ENCODE data around the gene DZIP3.

Gene DZIP3

DNA sequence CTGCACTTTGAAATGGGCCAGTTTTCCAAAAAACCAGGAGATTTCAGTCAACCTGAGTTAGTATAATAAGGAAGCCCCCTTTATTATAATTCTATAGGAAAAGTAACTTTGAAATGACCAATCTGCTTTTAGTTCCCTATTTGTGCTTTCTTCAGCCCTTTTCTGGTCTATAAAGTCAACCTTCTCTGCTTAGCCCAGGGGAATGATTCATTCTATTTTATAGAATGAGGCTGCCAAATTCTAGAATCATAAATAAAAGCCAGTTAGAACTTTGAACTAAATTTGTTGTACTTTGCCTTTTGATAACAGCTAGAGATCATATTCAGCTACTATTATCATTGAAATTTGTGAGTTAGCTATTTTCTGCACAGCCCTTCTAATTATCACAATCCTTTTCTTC lies 25.0 kb upstream of the DZIP3 start:
- no peak for ATAC-seq (replicated peaks; ENCODE audit: extremely low read depth, poor library complexity, severe bottlenecking)
- DNase-seq (ENCODE audit: low spot score in 2 of 2) = no peak
- no peaks in the 10 kb centered on the region for H3K4me1 Mint-ChIP-seq
- H3K4me3 Mint-ChIP-seq = no peak overlapping the region
- H3K36me3 Mint-ChIP-seq (ENCODE audit: insufficient read depth) = peaks cover 4% of the 10 kb centered on the region
- H3K27me3 Mint-ChIP-seq = no peaks in the 10 kb centered on the region
- no peaks in the 10 kb centered on the region for H3K9me3 Mint-ChIP-seq
- H3K27ac Mint-ChIP-seq (ENCODE audit: low read depth) = no peak overlapping the region

DNA sequence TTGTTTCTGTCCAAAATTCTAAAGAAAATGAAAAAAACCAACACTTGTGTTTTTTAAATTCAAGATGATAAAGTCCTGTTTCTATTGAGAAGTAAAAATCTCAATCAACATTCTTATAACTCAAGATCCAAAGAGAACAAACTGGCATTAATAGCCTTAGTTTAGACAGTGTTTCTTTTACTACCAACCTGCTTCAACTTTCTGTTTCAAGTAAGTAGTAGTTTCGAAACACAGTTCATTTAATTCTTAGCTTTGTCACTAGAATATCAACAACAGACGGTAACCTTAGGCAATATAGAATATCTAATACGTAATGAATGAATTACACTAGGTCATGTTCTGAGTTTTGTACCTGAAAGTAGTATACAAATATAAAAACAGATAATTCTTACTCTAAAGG lies 24.0 kb upstream of the DZIP3 start:
- Mint-ChIP-seq H3K9me3 (no peaks in the 10 kb centered on the region), H3K4me3 (no peak overlapping the region), H3K27ac (ENCODE audit: low read depth) (no peak overlapping the region), H3K27me3 (no peaks in the 10 kb centered on the region), H3K4me1 (no peaks in the 10 kb centered on the region), H3K36me3 (ENCODE audit: insufficient read depth) (peaks cover 4% of the 10 kb centered on the region)
- DNase-seq (ENCODE audit: low spot score in 2 of 2) (no peak), ATAC-seq (replicated peaks; ENCODE audit: extremely low read depth, poor library complexity, severe bottlenecking) (no peak)

DNA sequence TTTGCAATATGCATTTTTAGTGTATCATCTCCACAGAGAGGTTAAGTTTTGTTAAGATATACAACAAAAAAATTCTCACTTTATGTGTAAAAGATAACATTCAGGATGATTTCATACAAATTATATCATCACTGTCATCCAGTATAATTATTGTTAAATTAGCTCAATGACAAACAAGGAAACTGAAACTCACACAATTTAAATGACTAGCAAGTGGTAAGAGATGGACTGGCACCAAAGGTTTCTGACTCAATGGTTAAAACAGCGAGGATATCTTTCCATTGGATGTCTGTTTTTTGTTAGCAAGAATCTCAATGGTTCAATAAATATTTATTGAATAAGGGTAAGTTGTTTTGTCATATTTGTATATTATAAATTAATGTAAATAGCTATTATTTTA lies 22.9 kb upstream of the DZIP3 start:
- ATAC-seq (replicated peaks; ENCODE audit: extremely low read depth, poor library complexity, severe bottlenecking) = no peak
- H3K27me3 Mint-ChIP-seq = no peaks in the 10 kb centered on the region
- H3K27ac Mint-ChIP-seq (ENCODE audit: low read depth) = no peak overlapping the region
- no peaks in the 10 kb centered on the region for H3K9me3 Mint-ChIP-seq
- peaks cover 4% of the 10 kb centered on the region for H3K36me3 Mint-ChIP-seq (ENCODE audit: insufficient read depth)
- H3K4me1 Mint-ChIP-seq = no peaks in the 10 kb centered on the region
- no peak for DNase-seq (ENCODE audit: low spot score in 2 of 2)
- no peak overlapping the region for H3K4me3 Mint-ChIP-seq

DNA sequence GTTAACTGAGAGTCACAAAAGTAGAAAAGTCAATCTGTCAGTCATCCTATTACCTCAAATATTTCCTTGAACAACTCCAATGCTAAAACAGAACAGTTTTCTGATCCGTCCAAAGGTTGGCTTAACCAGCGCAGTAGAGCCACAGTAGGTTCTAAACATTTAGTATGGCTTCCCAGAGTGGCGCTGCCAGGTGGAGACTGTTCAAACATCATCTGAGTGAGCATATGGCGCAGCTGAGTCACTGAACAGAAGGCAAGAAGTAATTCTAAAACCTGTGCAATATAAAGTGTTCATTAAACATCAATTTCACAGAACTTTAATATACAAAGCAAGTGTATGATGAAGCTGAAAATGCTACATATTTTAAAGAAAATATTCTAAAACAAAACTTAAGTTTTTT lies 20.2 kb upstream of the DZIP3 start:
- Mint-ChIP-seq H3K4me3 (no peak overlapping the region), H3K27me3 (no peaks in the 10 kb centered on the region), H3K9me3 (no peaks in the 10 kb centered on the region), H3K36me3 (ENCODE audit: insufficient read depth) (peaks cover 1% of the 10 kb centered on the region), H3K4me1 (no peaks in the 10 kb centered on the region), H3K27ac (ENCODE audit: low read depth) (no peak overlapping the region)
- ATAC-seq (replicated peaks; ENCODE audit: extremely low read depth, poor library complexity, severe bottlenecking) (no peak), DNase-seq (ENCODE audit: low spot score in 2 of 2) (no peak)

DNA sequence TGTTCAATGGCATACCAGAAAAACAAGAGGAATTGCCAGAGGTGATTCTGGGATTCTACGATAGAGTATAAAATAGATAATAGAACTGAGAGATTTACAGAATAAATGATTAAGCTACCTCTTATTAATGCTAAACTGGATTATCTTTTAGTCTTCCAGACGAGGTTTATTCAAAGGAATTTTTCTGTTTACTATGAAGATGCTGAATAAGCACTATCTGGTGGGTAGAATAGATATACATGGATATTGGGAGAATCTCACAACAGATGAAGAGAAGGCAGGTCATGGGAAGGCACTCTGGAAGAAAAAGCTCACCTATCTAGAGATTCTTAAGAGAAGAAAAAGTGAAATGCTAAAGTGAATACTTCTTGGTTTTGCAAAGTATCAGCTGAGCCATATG lies 11.5 kb upstream of the DZIP3 start:
- H3K4me1 Mint-ChIP-seq = no peaks in the 10 kb centered on the region
- no peaks in the 10 kb centered on the region for H3K27me3 Mint-ChIP-seq
- no peak overlapping the region for H3K4me3 Mint-ChIP-seq
- DNase-seq (ENCODE audit: low spot score in 2 of 2) (no peak), ATAC-seq (replicated peaks; ENCODE audit: extremely low read depth, poor library complexity, severe bottlenecking) (no peak)
- no peak overlapping the region for H3K27ac Mint-ChIP-seq (ENCODE audit: low read depth)
- peaks cover 6% of the 10 kb centered on the region for H3K36me3 Mint-ChIP-seq (ENCODE audit: insufficient read depth)
- H3K9me3 Mint-ChIP-seq = no peaks in the 10 kb centered on the region

DNA sequence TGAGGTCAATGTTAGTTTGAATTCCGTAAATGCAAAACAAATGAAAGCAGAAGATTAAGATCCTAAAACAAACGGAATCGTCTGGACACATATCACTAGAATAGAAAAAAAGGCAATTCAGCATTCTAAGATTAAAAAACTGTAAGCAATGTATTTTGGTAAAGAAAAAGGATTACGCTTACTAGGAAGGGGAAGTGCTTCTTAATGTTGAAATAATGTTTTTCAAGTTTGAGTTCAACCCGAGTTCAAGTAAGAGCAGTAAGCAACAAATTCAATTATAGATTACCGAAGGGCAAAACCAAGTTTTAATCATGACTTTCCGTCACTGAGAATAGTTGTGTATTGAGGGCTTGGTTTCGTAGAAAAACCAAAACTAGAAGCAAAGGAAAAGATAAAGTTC lies 921 bp upstream of the DZIP3 start:
- Mint-ChIP-seq H3K27me3 (no peaks in the 10 kb centered on the region), H3K4me3 (peak overlapping the region; percentile 93), H3K9me3 (no peaks in the 10 kb centered on the region), H3K36me3 (ENCODE audit: insufficient read depth) (peaks cover 14% of the 10 kb centered on the region), H3K4me1 (peaks cover 37% of the 10 kb centered on the region), H3K27ac (ENCODE audit: low read depth) (peak overlapping the region; percentile 98)
- ATAC-seq (replicated peaks; ENCODE audit: extremely low read depth, poor library complexity, severe bottlenecking) = no peak
- no peak for DNase-seq (ENCODE audit: low spot score in 2 of 2)

DNA sequence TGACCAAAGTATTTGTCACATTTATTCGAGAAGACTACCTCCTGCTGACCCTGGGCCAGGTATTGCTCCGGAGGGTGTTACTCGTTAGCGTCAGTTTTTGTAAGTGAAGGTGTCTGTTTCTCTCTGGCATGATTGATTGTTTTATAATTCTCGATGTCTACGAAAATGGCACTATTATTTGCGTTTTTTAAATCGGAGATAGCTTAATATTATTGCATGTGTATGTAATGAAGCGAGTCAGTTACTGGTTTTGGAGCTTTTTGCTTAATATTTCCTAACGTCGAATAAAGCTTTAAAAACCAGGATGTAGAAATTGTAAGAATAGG lies 439 bp downstream of the DZIP3 start:
- Mint-ChIP-seq H3K9me3 (no peaks in the 10 kb centered on the region), H3K4me3 (peak overlapping the region; percentile 93), H3K36me3 (ENCODE audit: insufficient read depth) (peaks cover 14% of the 10 kb centered on the region), H3K4me1 (peaks cover 37% of the 10 kb centered on the region), H3K27ac (ENCODE audit: low read depth) (peak overlapping the region; percentile 98), H3K27me3 (no peaks in the 10 kb centered on the region)
- ATAC-seq (replicated peaks; ENCODE audit: extremely low read depth, poor library complexity, severe bottlenecking) = no peak
- no peak for DNase-seq (ENCODE audit: low spot score in 2 of 2)

DNA sequence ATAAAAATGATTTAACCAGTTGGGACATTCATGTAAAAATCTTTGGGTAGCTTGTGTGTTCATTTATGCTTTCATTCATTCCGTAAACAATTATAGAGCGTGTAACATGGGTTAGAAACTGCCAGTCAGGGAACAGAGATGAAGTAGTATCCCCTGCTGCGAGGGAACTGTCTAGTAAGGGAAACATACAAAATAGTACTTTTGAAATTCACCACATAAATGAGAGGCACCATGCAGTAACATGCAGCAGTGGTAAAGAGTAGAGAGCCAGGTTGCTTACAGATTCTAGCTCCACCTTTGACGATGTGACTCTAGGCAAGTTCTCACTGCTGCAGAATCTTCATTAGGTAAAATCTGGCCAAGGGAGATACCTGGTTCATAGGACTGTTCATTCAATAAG lies 938 bp downstream of the DZIP3 start:
- H3K4me1 Mint-ChIP-seq = peaks cover 37% of the 10 kb centered on the region
- H3K4me3 Mint-ChIP-seq = peak overlapping the region; percentile 93
- H3K27ac Mint-ChIP-seq (ENCODE audit: low read depth) = peak overlapping the region; percentile 98
- ATAC-seq (replicated peaks; ENCODE audit: extremely low read depth, poor library complexity, severe bottlenecking) (no peak), DNase-seq (ENCODE audit: low spot score in 2 of 2) (no peak)
- no peaks in the 10 kb centered on the region for H3K9me3 Mint-ChIP-seq
- no peaks in the 10 kb centered on the region for H3K27me3 Mint-ChIP-seq
- H3K36me3 Mint-ChIP-seq (ENCODE audit: insufficient read depth) = peaks cover 14% of the 10 kb centered on the region

DNA sequence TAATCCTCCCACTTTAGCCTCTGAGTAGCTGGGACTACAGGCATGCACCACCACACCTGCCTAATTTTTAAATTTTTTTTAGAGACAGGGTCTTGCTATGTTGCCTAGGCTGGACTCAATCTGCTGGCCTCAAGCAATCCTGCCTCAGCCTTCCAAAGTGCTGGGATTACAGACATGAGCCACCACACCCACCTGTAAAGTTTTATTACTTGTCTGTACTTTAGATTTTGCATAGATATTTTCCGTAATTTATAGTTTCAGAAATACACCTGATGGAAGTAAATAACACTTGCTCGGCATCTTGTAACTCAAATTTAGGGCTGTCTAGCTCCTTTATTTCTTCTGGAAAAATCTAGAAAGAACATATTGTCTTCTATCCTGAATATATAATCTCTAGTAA lies 5.8 kb downstream of the DZIP3 start:
- DNase-seq (ENCODE audit: low spot score in 2 of 2) (no peak), ATAC-seq (replicated peaks; ENCODE audit: extremely low read depth, poor library complexity, severe bottlenecking) (no peak)
- Mint-ChIP-seq H3K27ac (ENCODE audit: low read depth) (peak overlapping the region; percentile 5), H3K36me3 (ENCODE audit: insufficient read depth) (peaks cover 2% of the 10 kb centered on the region), H3K27me3 (no peaks in the 10 kb centered on the region), H3K4me1 (peaks cover 20% of the 10 kb centered on the region), H3K4me3 (no peak overlapping the region), H3K9me3 (no peaks in the 10 kb centered on the region)

DNA sequence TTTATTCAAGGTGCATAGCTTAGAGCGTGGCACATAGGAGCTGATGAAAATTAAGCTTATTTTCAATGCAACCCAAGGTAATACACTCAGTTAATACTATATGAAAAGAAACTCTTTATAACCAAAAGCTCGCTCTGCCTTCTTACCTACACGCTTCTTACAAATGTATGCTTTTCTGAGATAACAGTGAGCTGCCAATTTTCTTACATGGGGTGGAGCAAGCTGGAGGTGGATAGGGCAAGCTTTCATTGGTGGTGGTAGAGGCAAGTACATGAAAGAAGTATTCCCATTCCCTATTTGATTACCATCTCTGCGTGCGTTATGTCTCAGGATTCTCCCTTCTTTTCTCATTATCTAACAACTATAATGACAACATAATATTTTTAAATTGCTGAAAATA lies 8.9 kb downstream of the DZIP3 start:
- Mint-ChIP-seq H3K36me3 (ENCODE audit: insufficient read depth) (peaks cover 1% of the 10 kb centered on the region), H3K4me1 (peaks cover 28% of the 10 kb centered on the region), H3K27ac (ENCODE audit: low read depth) (no peak overlapping the region), H3K27me3 (no peaks in the 10 kb centered on the region), H3K4me3 (no peak overlapping the region), H3K9me3 (no peaks in the 10 kb centered on the region)
- ATAC-seq (replicated peaks; ENCODE audit: extremely low read depth, poor library complexity, severe bottlenecking) (no peak), DNase-seq (ENCODE audit: low spot score in 2 of 2) (no peak)

DNA sequence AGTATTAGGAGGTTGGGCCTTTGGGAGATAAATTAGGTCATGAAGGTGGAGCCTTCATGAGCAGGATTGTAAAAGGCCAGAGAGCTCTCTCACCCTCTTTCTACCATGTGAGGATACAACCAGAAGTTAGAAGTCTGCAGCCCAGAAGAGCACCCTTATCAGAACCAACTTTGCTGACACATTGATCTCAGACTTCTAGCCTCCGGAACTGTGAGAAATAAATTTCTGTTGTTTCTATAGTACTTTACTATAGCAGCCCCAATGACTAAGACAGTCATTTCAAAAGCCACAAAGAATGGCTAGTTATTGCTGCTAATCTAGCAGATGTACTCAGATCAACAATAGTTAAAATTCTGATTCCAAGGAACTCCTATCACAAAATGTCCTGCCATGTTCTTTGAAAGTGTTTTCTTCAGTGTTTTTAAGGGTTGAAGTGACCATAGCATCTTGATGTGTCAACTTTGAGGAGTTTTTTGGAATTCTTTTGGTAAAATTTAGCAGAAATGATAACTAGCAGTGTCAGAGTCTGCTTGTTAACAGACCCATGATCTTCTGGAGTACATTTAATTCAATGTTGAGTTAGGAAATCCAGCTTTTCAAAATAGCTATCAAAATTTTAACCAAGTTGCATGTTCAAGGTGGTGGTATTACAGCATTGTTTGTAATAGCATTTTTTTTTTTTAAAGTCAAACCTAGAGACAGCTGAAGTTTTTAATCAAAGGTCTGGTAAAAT lies 10.3 kb downstream of the DZIP3 start:
- DNase-seq (ENCODE audit: low spot score in 2 of 2) (no peak), ATAC-seq (replicated peaks; ENCODE audit: extremely low read depth, poor library complexity, severe bottlenecking) (no peak)
- Mint-ChIP-seq H3K4me3 (no peak overlapping the region), H3K27me3 (no peaks in the 10 kb centered on the region), H3K9me3 (no peaks in the 10 kb centered on the region), H3K27ac (ENCODE audit: low read depth) (no peak overlapping the region), H3K4me1 (peaks cover 42% of the 10 kb centered on the region), H3K36me3 (ENCODE audit: insufficient read depth) (peaks cover 4% of the 10 kb centered on the region)

DNA sequence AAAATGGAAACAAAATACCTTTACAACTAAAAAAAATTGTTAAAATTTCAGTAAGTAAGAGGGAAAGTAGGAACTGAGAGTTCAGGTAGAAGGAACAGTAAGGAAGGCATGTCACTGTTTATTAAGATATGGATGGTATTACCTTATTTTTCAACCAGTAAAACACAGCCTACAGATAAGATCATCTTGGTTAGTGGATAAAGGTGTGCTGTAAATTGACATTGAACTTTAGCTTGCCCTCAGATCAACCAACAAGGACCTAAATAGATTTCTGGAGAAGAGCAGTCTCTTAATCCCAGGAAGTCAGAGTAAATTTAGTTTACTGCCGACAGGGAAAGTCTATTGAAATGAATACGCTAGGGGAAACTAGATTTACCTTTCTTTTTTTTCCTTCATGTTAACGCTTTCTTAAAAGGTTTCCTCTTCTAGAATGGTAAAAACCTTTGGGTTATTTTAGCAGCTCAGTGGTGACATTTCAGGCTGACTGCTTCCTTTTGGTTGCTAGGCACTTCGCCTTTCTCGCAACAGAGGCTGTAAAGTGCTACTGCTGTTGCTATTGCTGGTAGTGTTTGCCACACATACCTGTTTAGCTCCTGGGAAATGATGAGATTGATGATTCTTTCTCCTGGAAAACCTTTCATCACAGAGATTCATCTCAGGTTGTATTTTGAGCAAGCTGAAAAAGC lies 12.9 kb downstream of the DZIP3 start:
- ATAC-seq (replicated peaks; ENCODE audit: extremely low read depth, poor library complexity, severe bottlenecking) (peak; percentile 83), DNase-seq (ENCODE audit: low spot score in 2 of 2) (peak in 1 of 2 donors; percentile 38)
- Mint-ChIP-seq H3K36me3 (ENCODE audit: insufficient read depth) (peaks cover 6% of the 10 kb centered on the region), H3K27me3 (no peaks in the 10 kb centered on the region), H3K27ac (ENCODE audit: low read depth) (peak overlapping the region; percentile 89), H3K9me3 (no peaks in the 10 kb centered on the region), H3K4me1 (peaks cover 50% of the 10 kb centered on the region), H3K4me3 (peak overlapping the region; percentile 68)

DNA sequence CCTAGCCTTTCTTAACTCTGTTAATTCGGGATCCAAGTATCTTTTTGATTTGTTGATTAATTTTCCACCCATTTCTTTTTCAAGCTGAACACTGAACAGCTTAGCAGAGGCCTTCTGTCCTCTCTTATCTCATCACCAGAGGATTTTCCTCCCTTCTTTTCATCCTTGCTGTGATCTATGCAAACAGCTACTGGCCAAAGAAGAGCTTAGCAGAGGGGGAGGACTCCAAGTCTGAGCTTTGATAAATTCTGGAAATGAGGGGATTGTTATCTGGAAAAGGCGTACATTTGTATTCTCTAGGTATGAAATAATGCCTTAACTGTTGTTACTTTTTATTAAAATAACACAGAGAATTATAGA lies 13.4 kb downstream of the DZIP3 start:
- H3K27me3 Mint-ChIP-seq = no peaks in the 10 kb centered on the region
- H3K9me3 Mint-ChIP-seq = no peaks in the 10 kb centered on the region
- no peak for DNase-seq (ENCODE audit: low spot score in 2 of 2)
- no peak for ATAC-seq (replicated peaks; ENCODE audit: extremely low read depth, poor library complexity, severe bottlenecking)
- peaks cover 6% of the 10 kb centered on the region for H3K36me3 Mint-ChIP-seq (ENCODE audit: insufficient read depth)
- peak overlapping the region; percentile 89 for H3K27ac Mint-ChIP-seq (ENCODE audit: low read depth)
- H3K4me3 Mint-ChIP-seq = peak overlapping the region; percentile 68
- H3K4me1 Mint-ChIP-seq = peaks cover 50% of the 10 kb centered on the region

All from central memory CD8-positive, alpha-beta T cell (primary cell).